ENCODE data around the gene PACS1.

Gene PACS1

GRCh38 chr11:66044757-66045156 lies 25.3 kb upstream of the PACS1 start:
- Mint-ChIP-seq H3K36me3 (ENCODE audit: low read depth) (no peaks in the 10 kb centered on the region), H3K4me3 (peak overlapping the region; percentile 54), H3K27ac (peak overlapping the region; percentile 77), H3K27me3 (peaks cover 3% of the 10 kb centered on the region), H3K9me3 (no peaks in the 10 kb centered on the region), H3K4me1 (ENCODE audit: low read depth) (peaks cover 22% of the 10 kb centered on the region)

- no peaks in the 10 kb centered on the region for H3K36me3 Mint-ChIP-seq (ENCODE audit: low read depth)
- H3K9me3 Mint-ChIP-seq: no peaks in the 10 kb centered on the region
- peak overlapping the region; percentile 54 for H3K4me3 Mint-ChIP-seq
- peaks cover 3% of the 10 kb centered on the region for H3K27me3 Mint-ChIP-seq
- peak overlapping the region; percentile 77 for H3K27ac Mint-ChIP-seq
- peaks cover 22% of the 10 kb centered on the region for H3K4me1 Mint-ChIP-seq (ENCODE audit: low read depth)
Measured at GRCh38 chr11:66045177-66045639, 24.9 kb upstream of the PACS1 start.

DNA sequence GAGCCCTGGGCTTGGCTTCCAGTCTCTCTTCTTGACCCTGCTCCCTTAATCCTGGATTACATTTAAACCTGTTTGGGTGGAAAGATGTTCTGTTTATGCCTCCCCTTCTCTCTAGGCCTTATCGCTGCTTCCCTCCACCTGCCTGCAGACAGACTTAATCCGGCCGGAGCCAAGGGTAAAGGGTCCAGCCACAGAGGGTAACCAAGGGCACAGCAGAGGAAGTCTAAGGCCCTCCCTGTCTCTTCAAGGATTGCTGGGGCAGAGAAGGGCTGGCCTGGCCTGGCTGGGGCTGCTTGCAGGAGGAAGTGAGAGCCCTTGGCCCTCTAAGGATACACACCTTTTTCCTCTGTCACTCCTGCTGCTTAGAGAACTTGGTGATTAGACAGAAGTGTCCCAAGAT lies 23.2 kb upstream of the PACS1 start:
- Mint-ChIP-seq H3K4me3 (no peak overlapping the region), H3K36me3 (ENCODE audit: low read depth) (no peaks in the 10 kb centered on the region), H3K4me1 (ENCODE audit: low read depth) (peaks cover 33% of the 10 kb centered on the region), H3K27me3 (peaks cover 3% of the 10 kb centered on the region), H3K27ac (no peak overlapping the region), H3K9me3 (no peaks in the 10 kb centered on the region)

GRCh38 chr11:66047541-66048365 lies 22.3 kb upstream of the PACS1 start:
- H3K36me3 Mint-ChIP-seq (ENCODE audit: low read depth): peaks cover 7% of the 10 kb centered on the region
- no peaks in the 10 kb centered on the region for H3K9me3 Mint-ChIP-seq
- H3K27ac Mint-ChIP-seq: no peak overlapping the region
- no peak overlapping the region for H3K4me3 Mint-ChIP-seq
- peaks cover 35% of the 10 kb centered on the region for H3K4me1 Mint-ChIP-seq (ENCODE audit: low read depth)
- peaks cover 3% of the 10 kb centered on the region for H3K27me3 Mint-ChIP-seq

DNA sequence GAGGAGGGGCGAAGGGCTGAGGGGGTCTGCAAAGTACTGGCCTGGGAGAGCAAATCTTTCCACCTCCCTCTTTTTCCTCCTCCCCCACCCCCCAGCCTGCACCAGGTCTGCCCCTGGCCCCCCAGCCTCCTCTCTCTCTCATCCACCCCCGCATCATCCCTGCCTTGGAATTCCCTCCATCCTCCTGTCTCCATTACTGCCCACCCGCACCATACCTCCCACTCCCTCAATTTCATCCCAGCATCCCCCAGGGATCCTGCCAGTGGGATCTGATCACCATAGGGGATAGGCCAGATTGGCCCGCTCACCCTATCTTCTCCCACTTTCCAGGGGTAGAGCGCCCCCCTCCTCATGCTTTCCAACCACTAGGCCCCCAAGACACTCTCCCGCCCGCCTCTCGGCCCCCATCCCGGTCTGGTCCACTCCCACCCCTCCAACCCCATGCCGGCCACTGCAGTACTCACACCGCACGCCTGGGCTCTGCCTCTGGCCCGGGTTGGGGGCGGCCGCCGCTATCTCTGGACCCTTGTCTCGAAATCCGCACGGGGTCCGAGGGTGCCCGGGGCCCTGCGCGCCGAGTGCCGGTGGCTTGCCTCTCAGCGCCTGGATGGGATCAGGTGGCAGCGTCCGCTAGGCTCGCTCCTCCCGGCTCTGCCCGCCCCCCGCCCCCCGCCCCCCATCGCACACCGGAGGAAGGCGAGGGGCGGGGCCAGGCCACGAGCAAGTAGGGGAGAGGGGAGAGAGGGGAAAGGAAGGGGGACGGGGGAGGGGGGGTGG lies 21.3 kb upstream of the PACS1 start, which contains the start of gene GAL3ST3:
GAL3ST3 (minus strand) TSS at position 615 of the 777 bp plus-strand sequence. CDS start 3,746 bp downstream, outside the sequence.
- no peaks in the 10 kb centered on the region for H3K9me3 Mint-ChIP-seq
- H3K4me3 Mint-ChIP-seq: peak within 1 kb of the TSS; percentile 37
- peak within 1 kb of the TSS; percentile 17 for H3K27ac Mint-ChIP-seq
- H3K27me3 Mint-ChIP-seq: peaks cover 3% of the 10 kb centered on the region
- H3K36me3 Mint-ChIP-seq (ENCODE audit: low read depth): peaks cover 13% of the 10 kb centered on the region
- peaks cover 45% of the 10 kb centered on the region for H3K4me1 Mint-ChIP-seq (ENCODE audit: low read depth)

DNA sequence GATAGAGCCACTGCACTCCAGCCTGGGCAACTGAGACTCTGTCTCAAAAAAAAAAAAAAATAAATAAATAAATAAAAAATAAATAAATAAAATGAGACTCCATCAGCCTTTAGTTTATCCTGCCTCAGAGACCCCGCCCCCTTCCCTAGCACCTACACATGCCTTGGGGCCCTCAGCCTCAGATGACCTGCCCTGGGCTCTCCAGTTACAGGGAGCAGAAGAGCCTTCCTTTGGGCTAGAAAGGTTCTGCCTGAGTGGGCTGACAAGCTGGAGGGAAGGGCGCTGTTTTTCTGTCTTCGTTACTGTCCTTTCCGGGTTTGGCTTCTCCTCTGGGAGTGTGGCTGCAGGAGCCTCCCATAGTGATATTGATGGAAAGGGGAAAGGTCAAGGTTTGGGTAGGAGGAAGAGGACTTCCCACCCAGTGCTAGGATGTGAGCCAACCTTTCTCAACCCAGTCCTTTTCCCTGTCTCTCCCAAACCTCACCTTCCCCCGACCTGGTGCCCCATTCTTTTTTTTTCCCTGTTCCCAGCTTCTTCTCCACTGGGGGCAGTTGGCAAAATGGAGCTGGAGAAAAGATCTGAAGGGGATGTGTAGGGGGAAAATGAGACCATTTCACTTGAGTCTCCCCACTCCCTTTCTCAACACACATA lies 19.4 kb upstream of the PACS1 start:
- Mint-ChIP-seq H3K4me3 (peak overlapping the region; percentile 99), H3K4me1 (ENCODE audit: low read depth) (peaks cover 40% of the 10 kb centered on the region), H3K27me3 (peaks cover 3% of the 10 kb centered on the region), H3K36me3 (ENCODE audit: low read depth) (peaks cover 27% of the 10 kb centered on the region), H3K27ac (peak overlapping the region; percentile 94), H3K9me3 (no peaks in the 10 kb centered on the region)

DNA sequence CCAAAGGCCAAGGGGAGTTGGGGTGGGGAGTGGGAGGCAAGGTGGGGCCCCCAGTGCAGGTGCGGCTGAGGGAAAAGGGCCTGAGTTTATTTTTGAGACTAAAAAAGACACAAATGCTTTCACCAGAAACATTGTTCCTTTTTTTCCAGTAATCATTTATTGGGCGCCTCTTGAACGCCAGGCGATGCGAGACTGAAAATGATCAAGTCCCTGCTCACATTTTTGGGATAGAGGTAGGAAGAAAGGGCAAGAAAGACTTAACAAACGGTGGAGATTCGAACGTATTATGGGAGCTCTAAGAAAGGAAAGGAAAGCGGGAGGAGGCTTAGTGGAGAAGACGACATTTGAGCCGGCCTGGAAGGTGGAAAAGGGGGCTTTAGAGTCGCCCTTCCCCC lies 18.7 kb upstream of the PACS1 start:
- H3K4me3 Mint-ChIP-seq: peak overlapping the region; percentile 99
- peaks cover 3% of the 10 kb centered on the region for H3K27me3 Mint-ChIP-seq
- H3K36me3 Mint-ChIP-seq (ENCODE audit: low read depth): peaks cover 33% of the 10 kb centered on the region
- H3K4me1 Mint-ChIP-seq (ENCODE audit: low read depth): peaks cover 36% of the 10 kb centered on the region
- H3K9me3 Mint-ChIP-seq: no peaks in the 10 kb centered on the region
- H3K27ac Mint-ChIP-seq: peak overlapping the region; percentile 94

DNA sequence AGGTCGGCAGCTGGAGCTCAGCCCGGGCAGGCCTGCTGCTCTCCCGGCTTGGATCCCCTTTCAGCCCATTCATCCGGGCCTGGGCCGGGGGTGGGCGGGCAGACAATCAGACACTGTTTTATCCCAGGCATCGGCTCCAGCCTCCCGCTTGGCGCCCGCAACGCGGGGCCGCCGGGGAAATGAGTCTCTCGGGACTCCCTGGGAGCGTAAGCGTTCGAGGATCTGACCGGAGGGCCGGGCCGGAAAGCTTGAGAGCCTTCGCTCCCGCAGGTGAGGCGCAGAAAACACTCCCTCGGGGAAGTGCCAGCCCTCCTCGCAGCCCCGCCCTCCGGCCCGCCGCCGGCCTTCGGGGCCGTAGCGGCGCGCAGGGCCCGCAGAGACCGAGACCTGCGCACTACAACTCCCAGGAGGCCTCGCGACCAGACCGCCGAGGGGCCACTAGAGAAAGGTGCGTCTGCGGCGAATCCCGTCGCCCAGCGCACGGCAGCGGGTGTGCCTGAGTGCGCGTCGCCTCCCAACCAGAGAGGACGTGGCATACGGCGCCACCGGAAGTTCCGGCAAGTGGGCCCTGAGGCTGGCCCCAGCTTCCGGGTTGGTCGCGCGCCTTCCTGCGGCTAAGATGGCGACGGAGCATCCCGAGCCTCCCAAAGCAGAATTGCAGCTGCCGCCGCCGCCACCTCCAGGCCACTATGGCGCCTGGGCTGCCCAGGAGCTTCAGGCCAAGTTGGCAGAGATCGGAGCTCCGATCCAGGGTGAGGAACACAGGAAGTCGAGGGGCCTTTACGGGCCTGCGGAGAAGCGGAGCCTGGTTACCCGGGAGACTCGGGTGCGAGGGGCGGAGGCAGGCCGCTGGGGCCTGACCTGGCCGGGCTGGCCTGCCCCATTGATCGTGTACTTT lies 18.1 kb upstream of the PACS1 start, which contains the start of gene SF3B2:
SF3B2 (plus strand) TSS at position 599 of the 898 bp plus-strand sequence; CDS start at position 620, 21 bp downstream.
- Mint-ChIP-seq H3K27ac (peak within 1 kb of the TSS; percentile 98), H3K9me3 (no peaks in the 10 kb centered on the region), H3K27me3 (peaks cover 3% of the 10 kb centered on the region), H3K36me3 (ENCODE audit: low read depth) (peaks cover 38% of the 10 kb centered on the region), H3K4me3 (peak within 1 kb of the TSS; percentile 99), H3K4me1 (ENCODE audit: low read depth) (peaks cover 36% of the 10 kb centered on the region)

- H3K4me1 Mint-ChIP-seq (ENCODE audit: low read depth): peaks cover 36% of the 10 kb centered on the region
- H3K27ac Mint-ChIP-seq: peak overlapping the region; percentile 98
- peak overlapping the region; percentile 99 for H3K4me3 Mint-ChIP-seq
- peaks cover 3% of the 10 kb centered on the region for H3K27me3 Mint-ChIP-seq
- H3K36me3 Mint-ChIP-seq (ENCODE audit: low read depth): peaks cover 43% of the 10 kb centered on the region
- H3K9me3 Mint-ChIP-seq: no peaks in the 10 kb centered on the region
Measured at GRCh38 chr11:66052664-66052982, 17.4 kb upstream of the PACS1 start.

DNA sequence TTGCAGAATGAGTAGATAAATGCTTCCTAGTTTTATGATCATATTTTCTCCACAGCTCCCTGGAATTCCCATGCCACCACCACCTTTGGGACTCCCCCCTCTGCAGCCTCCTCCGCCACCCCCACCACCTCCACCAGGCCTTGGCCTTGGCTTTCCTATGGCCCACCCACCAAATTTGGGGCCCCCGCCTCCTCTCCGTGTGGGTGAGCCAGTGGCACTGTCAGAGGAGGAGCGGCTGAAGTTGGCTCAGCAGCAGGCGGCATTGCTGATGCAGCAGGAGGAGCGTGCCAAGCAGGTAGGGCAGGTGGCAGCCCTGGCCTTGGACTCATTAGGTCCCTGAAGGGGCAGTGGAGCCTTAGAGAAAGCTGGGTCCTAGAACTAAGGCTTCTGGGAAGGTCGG lies 15.1 kb upstream of the PACS1 start:
- H3K9me3 Mint-ChIP-seq: no peaks in the 10 kb centered on the region
- peaks cover 64% of the 10 kb centered on the region for H3K36me3 Mint-ChIP-seq (ENCODE audit: low read depth)
- H3K4me1 Mint-ChIP-seq (ENCODE audit: low read depth): peaks cover 38% of the 10 kb centered on the region
- no peak overlapping the region for H3K4me3 Mint-ChIP-seq
- no peaks in the 10 kb centered on the region for H3K27me3 Mint-ChIP-seq
- peak overlapping the region; percentile 42 for H3K27ac Mint-ChIP-seq

GRCh38 chr11:66056501-66056900 lies 13.6 kb upstream of the PACS1 start:
- no peaks in the 10 kb centered on the region for H3K9me3 Mint-ChIP-seq
- H3K4me1 Mint-ChIP-seq (ENCODE audit: low read depth): peaks cover 42% of the 10 kb centered on the region
- H3K36me3 Mint-ChIP-seq (ENCODE audit: low read depth): peaks cover 77% of the 10 kb centered on the region
- H3K27ac Mint-ChIP-seq: no peak overlapping the region
- H3K4me3 Mint-ChIP-seq: no peak overlapping the region
- H3K27me3 Mint-ChIP-seq: no peaks in the 10 kb centered on the region

GRCh38 chr11:66059966-66060680 lies 9.9 kb upstream of the PACS1 start:
- Mint-ChIP-seq H3K4me1 (ENCODE audit: low read depth) (peaks cover 40% of the 10 kb centered on the region), H3K4me3 (no peak overlapping the region), H3K27ac (peak overlapping the region; percentile 88), H3K36me3 (ENCODE audit: low read depth) (peaks cover 88% of the 10 kb centered on the region), H3K9me3 (no peaks in the 10 kb centered on the region), H3K27me3 (no peaks in the 10 kb centered on the region)

DNA sequence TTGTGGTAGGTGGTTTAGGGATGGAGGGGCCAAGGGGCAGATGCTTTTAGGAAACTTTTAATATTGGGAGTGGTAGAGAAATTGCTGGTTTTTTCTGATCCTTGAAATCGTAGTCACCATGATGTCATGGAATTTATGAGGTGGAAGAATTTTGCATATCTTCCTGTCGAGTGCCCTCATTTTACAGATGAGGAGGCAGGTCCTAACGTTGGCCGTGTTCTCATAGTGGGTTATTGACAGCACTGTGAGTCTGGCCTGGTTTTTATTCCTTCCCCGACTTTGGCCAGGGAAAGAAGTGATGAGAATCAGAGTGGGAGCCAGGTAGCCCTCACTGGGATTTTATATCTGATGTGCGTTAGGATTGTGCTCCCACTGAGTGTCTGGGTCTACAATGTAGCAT lies 8.8 kb upstream of the PACS1 start:
- Mint-ChIP-seq H3K27me3 (no peaks in the 10 kb centered on the region), H3K36me3 (ENCODE audit: low read depth) (peaks cover 88% of the 10 kb centered on the region), H3K4me3 (peak overlapping the region; percentile 27), H3K9me3 (no peaks in the 10 kb centered on the region), H3K27ac (peak overlapping the region; percentile 88), H3K4me1 (ENCODE audit: low read depth) (peaks cover 47% of the 10 kb centered on the region)

Data from stimulated activated naive CD8-positive, alpha-beta T cell treated with anti-CD3 and anti-CD28 coated beads, Interleukin-15, Interleukin-2, amounts not matched to agents 100 ng/mL and 50 ng/mL, for 24 hours (primary cell).